SH-SY5Y (cell line): ENCODE measurements around the gene INPP4A.

ENCODE experiments used
- GATA2 ChIP-seq: IDR thresholded peaks from 2 replicates; pipeline ENCODE4 v1.6.1; 2011; ENCODE audit warnings: mild to moderate bottlenecking, low read depth, low read length
- GATA3 ChIP-seq: IDR thresholded peaks from 2 replicates; pipeline ENCODE4 v1.6.1; 2011; ENCODE audit warnings: low read depth, mild to moderate bottlenecking, low read length, moderate library complexity

DNA sequence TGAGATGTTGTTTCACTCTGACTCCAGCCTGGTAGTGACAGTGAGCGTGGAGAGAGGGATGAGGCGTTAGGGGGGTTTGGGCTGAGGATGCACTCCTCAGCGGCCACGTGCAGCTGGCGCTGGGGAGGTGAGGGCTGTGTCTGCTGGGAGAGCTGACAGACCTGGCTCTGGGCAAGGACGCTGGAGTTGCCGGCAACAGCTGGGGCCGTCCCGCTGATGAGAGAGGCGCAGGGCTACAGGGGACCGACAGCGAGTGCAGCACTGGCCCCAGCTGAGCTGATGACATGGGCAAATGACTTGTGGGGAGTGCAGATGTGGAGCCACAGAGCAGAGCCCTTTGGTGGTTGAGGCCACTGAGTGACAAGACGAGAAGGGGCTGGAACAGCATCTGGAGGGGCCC, 125.3 kb downstream of the INPP4A start:
- TF ChIP-seq GATA2 (no peak), GATA3 (no peak)
